GM19193 (cell line): Measurements from ENCODE around the gene PTPN20.

ENCODE experiments used
- POLR2A ChIP-seq: IDR thresholded peaks from 4 replicates; pipeline ENCODE4 v1.6.1; 2011; ENCODE audit not compliant: insufficient read depth, insufficient read length; ENCODE audit errors: extremely low read depth

The PTPN20 gene

DNA sequence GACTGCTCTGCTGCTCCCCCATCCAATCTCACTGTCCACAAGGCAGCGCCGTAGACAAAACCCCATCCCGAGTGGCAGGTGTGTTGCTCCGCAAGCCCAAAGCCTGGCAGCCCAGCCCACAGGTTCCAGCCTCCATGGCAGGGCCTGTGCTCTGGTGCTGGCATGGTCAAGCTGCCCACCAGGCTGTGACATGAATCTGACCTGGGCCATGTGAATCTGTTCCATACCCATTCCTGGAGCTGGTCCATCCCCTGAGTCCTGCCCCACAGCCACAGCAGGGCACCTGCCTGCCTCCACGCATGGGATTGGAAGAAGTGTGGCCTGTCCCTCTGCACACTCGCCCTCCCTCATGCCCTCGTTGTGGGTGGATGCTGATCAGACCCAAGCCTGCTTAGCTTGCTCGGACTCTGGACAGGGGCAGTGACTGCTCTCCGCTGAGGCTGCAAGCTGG is 128.8 kb downstream of the PTPN20 start:
- no peak for TF ChIP-seq POLR2A

GRCh38 chr10:47040681-47041080 is 129.5 kb downstream of the PTPN20 start:
- TF ChIP-seq POLR2A: no peak

- TF ChIP-seq POLR2A: no peak
Measured at GRCh38 chr10:47041396-47042198, 130.4 kb downstream of the PTPN20 start.

DNA sequence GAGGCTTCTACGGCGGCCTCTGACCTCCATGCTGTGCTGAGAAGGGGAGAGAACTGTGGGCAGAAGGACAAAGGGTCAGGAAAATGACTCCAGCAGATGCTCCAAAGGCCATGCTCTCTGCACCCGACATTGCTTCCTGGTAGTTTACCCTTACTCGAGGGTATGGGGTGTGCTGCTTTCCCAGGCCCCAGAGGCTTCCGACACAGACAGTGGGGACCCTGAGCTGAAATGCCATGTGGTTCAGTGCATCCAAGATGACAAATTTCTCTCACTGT is 130.9 kb downstream of the PTPN20 start:
- TF ChIP-seq POLR2A: no peak

DNA sequence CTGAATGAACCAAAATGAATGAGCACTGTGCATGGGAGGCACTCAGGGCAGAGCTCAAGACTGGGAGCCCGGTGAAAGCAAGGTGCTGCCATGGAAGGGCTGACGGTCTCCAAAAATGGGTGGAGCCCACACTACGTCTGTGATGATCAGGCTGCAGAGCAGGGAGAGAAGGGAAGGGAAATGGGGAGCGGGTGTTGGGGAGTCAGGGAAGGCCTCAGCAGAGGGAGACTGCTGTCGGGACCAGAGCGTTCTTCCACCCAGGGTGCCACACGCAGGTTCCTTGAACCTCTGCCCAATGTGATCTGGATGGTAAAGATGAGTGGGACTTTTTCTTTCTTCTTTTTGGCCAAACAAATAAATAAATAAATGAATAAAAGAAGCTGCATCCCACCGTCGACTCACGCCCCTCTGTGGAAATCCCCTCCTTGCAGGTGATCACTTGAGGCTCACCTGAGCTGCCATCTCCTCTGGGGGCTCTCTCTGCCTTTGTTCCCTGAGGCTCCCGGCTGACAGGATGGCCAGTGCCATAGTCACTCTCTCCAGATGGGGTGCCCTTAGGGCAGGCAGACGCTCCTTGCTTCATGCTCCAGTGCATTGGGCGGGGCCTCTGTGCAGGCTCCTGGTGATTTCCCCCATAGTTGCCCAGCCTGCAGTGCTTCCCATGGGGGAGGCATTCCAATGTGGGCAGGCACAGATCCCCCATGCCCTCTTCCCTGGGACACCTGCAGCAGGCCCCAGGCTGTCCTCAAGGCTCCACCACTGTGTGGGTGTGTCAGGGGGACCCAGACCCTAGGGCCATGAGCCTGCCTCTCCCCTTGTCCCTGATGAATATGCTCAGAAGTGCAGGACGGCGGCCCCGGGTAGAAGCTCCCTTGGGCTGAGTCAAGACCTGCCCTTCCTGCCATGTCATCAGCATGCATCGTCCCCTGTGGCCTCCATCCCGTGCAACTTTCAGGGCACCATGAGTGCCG is 131.8 kb downstream of the PTPN20 start:
- no peak for TF ChIP-seq POLR2A

DNA sequence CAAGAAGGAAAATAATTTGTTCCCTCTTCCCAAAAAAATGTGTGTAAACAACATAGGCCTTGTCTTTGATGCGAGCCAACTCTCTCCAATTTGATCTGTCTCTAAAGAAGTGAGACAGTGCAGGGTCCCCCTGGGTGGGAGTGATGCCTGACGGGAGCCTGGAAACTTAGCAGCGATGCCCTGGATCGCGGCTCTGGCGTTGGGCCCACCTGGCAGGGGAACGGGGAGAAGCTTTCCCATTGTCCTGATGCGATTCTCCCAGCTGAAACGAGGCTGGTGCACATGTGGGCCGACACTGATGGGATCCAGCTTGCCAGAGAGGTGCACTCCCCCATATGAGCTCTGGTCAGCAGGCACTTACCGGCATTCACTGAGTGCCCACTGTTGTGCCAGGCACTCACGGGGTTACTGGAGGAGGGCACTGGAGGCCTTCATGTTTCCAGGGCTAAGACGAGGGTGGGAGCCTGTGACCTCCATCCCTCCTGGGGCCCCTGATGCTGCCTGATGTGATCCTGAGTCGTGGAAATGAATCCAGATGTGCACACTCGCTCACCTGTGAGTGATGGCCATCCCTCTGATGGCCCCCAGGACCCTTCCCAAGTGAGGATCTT is 132.8 kb downstream of the PTPN20 start:
- no peak for TF ChIP-seq POLR2A

DNA sequence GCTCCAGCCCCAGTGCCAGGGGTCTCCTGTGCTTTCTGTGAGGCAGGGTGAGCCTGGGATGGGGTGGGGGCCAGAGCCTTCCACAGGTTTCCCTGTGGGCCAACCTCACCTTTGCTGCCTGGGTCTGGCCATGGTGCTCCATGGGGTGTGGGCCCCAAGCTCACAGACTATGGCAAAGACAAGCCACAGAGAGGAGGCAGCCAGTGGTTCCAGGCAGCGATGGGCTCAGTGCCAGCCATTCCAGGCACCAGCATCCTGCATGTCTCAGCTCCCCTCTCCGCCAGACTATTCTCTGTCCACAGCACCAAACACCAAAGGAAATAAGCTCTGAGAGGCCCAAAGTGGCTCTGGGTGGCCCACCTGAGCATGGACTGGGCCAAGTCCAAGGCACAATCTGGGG is 133.5 kb downstream of the PTPN20 start:
- no peak for TF ChIP-seq POLR2A

GRCh38 chr10:47045331-47045861 is 134.2 kb downstream of the PTPN20 start:
- no peak for TF ChIP-seq POLR2A

DNA sequence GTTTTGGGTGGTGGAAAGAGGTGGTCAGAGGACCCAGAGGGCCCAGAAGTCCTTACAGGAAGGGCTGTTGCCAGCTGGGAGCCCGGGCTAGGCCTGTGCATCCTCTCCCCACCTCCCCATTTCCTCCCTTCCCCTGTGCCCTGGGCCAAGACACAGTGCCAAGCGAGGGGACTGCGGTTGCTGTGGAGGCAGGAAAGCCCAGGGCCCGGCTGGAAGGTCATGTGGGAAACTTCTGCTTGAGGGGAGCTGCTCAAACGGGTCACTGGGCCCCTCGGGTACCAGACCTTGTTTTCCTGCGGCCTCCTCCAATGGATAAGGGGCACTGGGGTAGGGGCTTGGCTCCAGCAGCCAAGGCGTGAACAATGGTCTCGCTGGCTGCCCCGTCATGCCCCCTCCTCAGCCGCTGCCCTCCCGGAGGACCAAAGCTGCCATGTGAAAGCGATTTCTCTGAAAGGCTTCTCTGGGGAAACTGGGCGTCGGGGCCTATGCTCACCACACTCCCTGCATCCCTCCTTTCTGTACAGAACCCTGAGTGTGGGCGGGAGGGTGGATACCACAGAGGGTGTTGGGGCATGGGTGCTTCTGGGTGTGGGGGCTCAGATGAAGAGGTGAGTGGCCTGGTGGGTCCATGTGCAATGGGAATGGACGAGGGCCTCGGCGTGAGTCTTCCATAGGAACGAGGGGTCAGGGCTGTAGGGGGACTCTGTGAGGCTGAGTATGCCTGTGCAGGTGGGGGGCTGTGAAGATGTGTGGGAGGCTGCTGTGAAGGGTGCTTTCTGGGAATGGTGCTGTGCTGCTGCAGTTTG is 135.3 kb downstream of the PTPN20 start:
- no peak for TF ChIP-seq POLR2A

GRCh38 chr10:47047127-47047504 is 135.9 kb downstream of the PTPN20 start:
- no peak for TF ChIP-seq POLR2A

- no peak for TF ChIP-seq POLR2A
Measured at GRCh38 chr10:47047577-47048525, 136.6 kb downstream of the PTPN20 start.

DNA sequence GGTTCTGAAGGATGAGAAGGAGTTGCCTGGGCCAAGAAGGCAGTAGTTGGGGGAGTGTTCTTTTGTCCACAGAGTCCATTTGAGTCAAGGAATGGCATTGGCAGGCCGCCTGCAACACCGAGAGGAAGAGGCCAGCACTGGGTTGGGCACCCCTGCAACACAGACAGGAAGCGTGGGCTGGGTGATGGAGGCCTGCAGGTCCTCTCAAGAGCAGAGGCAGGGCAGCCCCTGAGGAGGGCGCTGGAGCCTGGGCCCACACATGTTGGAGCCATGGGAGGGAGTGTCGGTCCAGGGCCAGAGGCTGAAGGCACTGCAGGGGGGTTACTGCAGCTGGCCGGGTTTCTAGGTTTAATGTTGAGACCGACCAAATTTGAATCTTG is 137.3 kb downstream of the PTPN20 start:
- TF ChIP-seq POLR2A: no peak
